Right ventricle myocardium superior (tissue), 1 donor: Measurements from ENCODE around the gene SUPT16H. TPM values are rescaled to one million over a fixed set of nuclear protein-coding genes. Genes with fewer than 3 reads are reported as not detected.
"Not testable (repeated sequence)": the region's sequence is repeated elsewhere in the genome, so short reads cannot be mapped to it uniquely, and the experiment has no call there.

ENCODE experiments used
- ATAC-seq: fragments of 200-7000 bp; cut with Tn5 transposase; one replicate; pipeline ENCODE4 v1.9.1; 2020; ENCODE audit warnings: mild to moderate bottlenecking; ENCODE audit not compliant: poor library complexity
- DNase-seq: peaks from one replicate; pipeline ENCODE4 v3.0.0-alpha.2; 2020
- intact Hi-C: fragments of 100-400 bp; cut with DNase I; formaldehyde crosslinking; loops from one replicate; pipeline ENCODE4 v1.11.2; 2022
- total RNA-seq: library from RNA; stranded (reverse); fragmentation: NEBNext Ultra II Directional; extraction: Animal tissue kit (Norgen Biotek cat#: 25700); gene quantifications from one replicate; pipeline ENCODE4 v1.2.1, GENCODE V29; 2021
- donor health status: DM: no; HTN: yes; CAD: no; lungs with severe emphysema.

The SUPT16H gene
- total RNA-seq, 1 donor from 2014 or later: 24.0 TPM

DNA sequence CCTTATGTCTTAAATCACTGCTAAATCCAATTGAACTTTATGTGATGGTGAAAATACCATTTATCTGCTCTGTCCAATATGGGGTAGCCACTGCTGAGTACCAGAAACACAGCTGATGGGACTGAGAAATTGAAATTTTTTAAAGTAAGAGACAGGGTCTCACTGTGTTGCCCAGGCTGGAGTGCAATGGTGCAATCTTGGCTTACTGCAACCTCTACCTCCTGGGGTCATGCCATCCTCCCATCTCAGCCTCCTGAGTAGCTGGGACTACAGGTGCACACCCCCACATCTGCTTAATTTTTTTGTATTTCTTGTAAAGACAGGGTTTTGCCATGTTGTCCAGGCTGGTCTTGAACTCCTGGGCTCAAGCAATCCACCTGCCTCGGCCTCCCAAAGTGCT, 11.0 kb downstream of the SUPT16H start:
- DNase-seq, ATAC-seq, intact Hi-C loops: not testable (repeated sequence)

DNA sequence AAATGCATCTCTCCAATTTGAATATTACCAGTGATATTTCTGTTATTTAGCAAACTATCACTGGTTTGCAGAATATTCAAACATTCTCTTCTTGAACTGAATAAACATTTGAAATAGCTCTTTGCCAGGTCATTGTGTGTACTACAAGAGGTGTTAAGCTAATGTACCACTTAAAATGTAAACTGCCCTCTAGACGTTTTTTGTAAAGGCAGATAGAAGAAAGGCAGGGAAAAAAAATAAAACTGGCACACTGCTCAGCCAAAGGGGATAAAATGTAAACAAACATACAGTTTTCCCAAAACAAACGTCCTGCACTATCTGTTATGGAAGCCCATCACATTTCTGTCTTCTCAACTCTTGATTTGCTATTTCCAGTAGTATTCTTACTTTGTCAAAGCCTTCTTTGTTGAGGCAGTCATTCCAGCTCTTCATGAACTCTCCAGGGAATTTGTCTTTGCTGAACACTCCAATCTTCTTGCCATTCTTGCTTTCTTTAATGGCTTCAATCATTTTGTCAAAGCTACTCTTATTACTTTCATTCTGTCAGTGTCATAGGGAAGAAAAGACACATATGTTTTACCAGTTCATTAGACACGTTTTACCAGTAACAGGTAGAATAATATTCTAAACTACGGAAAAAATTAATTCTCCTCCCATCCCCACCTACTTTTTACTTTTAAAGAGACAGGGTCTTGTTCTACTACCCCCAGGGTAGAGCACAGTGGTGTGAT, 13.7 kb downstream of the SUPT16H start:
- DNase-seq (no peak), ATAC-seq (no peak)
- intact Hi-C loops: no loop called here

DNA sequence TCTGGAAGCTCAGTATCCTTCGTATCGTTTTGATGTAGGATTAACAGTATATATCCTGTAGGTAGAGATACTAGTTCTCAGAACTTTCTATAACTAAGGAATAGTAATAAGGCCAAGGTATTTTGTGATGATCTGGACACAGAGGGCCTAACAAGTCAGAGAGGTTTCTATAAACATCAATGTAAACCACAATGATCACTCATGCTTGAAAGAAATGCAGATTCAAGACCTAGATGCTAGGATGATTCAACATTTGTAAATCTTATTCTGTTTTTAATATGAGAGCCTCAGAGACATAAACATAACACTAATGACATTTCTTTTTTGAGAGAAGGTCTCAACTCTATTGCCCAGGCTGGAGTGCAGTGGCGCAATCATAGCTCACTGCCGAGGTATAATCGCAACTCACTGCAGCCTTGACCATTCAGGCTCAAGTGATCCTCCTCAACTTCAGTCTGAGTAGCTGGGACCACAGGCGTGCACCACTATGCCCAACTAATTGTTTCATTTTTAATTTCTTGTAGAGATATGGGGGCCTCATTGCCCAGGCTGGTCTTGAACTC, 16.2 kb downstream of the SUPT16H start:
- DNase-seq: no peak
- intact Hi-C loops: no loop called here

DNA sequence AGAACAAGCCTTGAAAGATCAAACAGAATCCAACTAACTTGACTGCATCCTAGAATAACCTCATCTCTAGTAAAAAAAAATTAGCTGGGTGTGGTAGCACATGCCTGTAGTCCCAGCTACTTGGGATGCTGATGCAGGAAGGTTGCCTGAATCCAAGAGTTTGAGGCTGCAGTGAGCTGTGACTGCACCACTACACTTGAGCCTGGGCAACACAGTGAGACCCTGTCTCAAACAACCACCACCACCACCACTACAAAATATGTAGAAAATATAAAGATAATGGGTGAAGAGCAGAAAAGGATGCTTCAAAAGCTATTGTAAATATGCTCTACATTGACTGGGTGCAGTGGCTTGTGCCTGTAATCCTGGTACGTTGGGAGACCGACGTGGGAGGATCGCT, 27.3 kb downstream of the SUPT16H start:
- intact Hi-C loops: loop anchor here (5.0 to 10.0 kb wide), 2 partner anchors 51 to 122 kb away; no protein-coding TSS in a partner anchor
- DNase-seq (no peak), ATAC-seq (no peak)

More for the DNA sequence above, 16.2 kb downstream of the SUPT16H start:
- no peak for ATAC-seq

DNA sequence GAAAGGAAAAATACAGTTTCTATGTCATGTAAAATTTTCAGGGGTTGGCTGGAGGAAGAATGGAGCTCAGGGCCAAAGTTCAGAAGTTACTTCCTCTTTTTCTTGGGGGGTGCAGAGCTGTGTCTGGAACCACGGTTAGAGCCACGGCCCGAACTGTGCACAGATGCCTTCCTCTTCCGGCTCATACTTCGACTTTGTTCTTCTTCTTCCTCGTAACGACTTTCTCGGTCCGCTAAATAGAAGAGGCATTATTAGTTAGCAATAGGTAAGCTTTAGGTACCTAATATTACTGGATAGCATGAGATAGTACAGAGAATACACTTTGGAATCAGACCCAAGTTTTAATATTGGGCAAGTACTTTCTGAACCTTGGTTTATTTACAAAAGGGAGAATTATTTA, 31.2 kb downstream of the SUPT16H start:
- ATAC-seq (peak; percentile 52), DNase-seq (peak; percentile 47)
- intact Hi-C loops: loop anchor here (10.0 kb wide), 1 partner anchor 118 kb away; no protein-coding TSS in a partner anchor

DNA sequence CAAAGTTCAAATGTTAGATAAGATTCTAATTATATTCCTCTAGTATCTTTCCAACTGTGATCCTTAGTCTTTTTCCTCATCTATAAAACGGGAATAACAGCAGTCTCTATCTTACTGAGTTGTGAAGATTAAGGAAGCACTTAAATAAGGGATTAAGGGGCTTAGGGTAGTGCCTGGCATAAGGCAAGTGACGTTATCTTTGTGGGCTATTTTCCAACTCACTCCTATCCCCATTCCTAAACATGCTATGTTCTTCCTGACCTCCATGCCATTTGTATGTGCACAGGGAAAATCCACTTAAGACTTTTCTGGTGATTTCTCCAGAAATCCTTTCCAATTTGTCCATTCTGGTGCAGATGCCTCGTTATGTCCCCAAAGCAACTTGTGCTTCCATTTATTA, 33.3 kb downstream of the SUPT16H start:
- ATAC-seq (no peak), DNase-seq (no peak)
- intact Hi-C loops: loop anchor here (10.0 kb wide), 1 partner anchor 116 kb away; no protein-coding TSS in a partner anchor

DNA sequence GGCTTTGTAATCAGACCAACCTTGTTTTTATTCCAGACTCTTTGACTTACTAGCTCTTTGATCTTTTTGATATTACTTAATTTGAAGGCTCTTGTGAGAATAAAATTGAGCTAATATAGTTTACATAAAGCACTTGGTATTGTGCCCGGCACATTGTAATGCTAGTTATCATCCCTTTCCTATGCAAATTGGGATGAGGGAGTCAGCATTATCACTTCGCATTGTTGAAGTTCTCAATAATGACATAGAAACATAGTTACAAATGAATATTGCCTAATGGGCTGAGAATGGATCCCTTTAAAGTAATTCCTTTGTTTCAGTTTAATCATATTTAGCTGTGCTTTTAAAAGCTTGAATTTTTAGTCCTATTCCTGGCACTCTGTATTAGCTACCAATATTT, 36.6 kb downstream of the SUPT16H start:
- DNase-seq (no peak), ATAC-seq (no peak)
- intact Hi-C loops: no loop called here

DNA sequence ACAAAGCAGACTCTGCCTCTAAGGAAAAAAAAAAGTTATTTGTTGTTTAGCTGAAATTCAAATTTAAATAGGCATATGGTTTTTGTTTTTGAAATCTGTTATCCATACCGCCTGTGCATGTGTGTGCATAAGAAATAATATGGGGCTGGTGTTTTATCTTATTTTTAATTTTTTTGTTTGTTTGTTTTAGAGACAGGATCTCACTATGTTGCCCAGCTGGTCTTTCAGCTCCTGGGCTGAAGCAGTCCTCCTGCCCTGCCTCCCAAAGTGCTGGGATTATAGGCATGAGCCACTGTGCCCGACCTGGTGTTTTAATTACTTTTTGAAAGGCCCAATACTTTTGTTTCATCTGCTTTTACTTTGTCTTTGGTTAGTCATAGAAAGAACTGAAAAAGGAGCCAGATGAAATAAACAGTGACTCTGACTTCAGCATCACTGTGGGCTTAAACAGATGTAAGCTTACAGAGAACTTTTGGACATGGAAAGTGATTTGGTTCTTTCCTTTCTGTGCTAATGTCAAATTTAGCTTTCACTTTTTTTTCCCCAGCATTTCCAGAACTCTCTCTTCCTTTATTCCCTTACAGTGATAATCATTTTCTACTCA, 37.2 kb downstream of the SUPT16H start:
- intact Hi-C loops: no loop called here
- ATAC-seq (no peak), DNase-seq (no peak)

DNA sequence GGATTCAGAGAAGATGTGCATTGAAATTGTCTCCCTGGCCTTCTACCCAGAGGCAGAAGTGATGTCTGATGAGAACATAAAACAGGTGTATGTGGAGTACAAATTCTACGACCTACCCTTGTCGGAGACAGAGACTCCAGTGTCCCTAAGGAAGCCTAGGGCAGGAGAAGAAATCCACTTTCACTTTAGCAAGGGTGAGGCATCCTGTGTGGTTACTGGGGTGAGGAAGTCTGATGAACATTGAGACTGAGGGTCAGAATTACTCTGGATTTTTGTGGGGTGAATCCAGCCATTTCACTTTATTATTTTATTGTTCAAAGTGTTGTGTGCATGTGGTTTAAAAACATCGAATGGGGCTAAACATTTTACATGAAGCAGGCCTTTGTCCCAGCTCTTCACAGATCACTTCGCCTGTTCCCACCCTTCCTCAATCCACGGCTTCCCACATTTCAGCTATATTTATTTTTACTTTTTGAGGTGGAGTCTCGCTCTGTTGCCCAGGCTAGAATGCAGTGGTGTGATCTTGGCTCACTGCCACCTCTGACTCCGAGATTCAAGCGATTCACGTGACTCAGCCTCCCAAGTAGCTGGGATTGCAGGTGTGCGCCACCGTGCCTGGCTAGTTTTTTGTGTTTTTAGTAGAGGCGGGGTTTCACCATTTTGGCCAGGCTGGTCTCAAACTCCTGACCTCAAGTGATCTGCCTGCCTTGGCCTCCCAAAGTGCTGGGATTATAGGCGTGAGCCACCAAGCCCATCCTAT, 40.6 kb downstream of the SUPT16H start:
- ATAC-seq: no peak
- intact Hi-C loops: no loop called here
- DNase-seq: no peak

DNA sequence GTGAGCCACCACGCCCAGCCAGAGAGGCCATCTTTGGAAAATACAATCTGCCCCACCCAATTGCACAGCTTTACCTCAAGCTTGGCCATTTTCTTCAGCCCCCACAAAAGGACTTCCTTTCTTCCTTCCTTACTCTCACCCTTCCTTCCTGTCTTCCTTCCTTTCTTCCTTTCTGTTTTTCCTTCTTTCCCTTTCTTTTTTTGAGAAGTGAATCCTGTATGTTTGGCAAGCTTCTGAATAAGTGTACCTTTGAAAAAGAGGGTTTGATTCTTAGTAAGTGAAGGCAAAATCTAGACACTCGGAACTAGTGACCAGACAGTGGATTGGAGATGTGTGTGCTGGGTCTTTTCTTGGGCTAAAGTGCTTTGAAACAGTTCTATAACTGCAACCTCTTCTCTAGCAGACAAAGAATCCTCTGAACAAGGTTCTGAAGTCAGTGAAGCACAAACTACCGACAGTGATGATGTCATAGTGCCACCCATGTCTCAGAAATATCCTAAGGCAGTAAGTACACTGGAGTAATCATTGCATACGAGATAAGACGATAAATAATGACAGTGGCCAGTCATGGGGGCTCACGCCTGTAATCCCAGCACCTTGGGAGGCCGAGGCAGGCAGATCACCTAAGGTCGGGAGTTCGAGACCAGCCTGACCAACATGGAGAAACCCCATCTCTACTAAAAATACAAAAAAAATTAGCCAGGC, 49.5 kb downstream of the SUPT16H start:
- ATAC-seq: no peak
- no peak for DNase-seq
- intact Hi-C loops: no loop called here

DNA sequence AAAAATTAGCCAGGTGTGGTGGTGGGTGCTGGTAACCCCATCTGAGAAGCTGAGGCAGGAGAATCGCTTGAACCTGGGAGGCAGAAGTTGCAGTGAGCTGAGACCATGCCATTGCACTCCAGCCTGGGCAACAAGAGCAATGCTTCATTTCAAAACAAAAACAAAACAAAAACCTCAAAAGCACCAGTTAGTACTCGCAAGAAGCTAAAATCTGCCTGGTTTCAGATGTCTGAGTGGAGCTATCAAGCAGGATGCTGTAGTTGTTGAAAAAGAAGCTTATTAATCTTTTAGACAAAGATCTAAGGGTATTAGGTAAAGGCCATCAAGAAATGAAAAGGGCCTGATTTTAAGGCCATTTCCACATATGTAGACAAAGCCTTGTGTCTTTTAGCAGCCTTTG, 50.9 kb downstream of the SUPT16H start:
- intact Hi-C loops: no loop called here
- no peak for DNase-seq
- ATAC-seq: no peak

DNA sequence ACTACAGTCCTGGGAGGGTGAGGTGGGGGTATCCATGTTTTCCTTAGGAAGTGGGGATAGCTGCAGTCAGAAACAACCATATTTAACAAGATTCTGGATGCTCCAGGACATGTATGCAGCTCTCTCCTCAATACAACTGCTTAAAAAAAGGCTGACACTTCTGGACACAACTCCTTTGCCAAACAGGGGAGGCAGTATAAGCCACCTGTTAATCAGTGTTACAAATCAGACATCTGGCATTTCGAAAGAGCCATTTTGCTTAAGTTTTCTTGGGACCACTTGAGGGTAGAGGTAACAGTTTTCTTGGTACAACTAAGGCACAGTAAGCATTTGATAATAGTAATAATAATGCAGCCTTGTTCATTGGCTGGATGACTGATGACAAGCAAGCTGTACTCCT, 56.8 kb downstream of the SUPT16H start:
- ATAC-seq: no peak
- DNase-seq: no peak
- intact Hi-C loops: no loop called here

DNA sequence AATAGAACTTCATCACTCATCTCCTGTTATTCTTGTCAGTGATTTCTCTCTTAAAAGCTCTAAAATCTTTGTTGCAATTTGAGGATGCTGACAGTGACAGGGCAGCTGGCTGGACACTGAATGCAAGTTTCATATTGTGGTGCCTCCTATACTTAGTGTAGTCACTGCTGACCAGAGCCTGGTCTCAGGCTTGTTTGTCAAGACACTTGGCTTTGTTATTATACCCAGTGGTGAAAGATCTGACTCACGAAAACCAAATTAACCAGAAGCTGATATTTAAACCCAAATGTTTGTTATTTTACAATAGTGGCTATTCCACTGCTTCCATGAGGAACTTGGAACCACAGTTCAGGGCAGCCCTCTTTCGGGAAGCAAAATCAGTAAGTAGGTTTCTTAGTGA, 61.1 kb downstream of the SUPT16H start:
- ATAC-seq (no peak), DNase-seq (no peak)
- intact Hi-C loops: no loop called here

DNA sequence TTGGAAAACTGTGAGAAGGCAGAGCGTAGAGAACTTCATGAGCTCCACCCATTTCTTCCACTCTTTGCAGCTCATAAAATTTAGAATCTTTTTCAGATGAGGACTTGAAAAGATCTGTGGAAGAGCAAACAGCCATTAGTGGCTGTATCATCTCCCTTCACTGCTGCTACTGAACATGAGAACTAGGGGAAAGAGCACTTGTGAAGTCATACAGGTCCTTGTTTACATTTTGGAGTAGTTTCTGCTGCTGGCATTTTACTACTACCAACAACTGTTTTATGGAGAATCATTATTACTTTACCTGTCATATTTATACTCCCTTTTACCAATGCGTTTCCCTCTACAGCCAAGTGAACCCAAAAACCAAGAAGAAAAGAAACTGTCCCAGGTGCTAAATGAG, 62.9 kb downstream of the SUPT16H start:
- intact Hi-C loops: no loop called here
- DNase-seq (no peak), ATAC-seq (no peak)

DNA sequence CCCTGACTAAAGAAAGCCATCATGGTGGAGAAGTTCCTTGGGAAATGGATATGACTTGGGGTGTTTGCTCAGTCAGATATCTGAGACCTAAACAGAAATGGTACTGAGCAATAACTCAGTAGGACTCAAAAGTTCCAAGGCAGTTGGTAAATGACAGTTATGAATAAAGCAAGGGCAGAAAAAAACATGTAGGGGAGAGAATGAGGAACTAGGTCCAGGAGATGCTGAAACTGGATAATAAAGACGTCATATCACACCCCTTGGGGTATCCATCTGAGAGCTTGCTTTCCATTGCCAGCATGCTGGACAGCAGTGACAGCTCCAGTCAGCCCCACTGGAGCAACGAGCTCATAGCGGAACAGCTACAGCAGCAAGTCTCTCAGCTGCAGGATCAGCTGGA, 66.4 kb downstream of the SUPT16H start:
- DNase-seq (no peak), ATAC-seq (no peak)
- intact Hi-C loops: no loop called here

DNA sequence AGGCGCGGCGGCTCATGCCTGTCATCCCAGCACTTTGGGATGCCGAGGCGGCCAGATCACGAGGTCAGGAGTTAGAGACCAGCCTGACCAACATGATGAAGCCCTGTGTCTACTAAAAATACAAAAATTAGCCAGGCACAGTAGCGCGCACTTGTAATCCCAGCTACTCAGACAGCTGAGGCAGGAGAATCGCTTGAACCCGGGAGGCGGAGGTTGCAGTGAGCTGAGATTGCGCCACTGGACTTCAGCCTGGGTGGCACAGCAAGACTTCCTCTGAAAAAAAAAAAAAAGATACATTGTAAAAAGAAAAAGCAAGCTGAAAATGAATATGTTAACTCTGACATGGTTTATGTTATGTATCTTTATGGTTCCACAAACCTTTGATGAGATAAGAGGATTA, 70.3 kb downstream of the SUPT16H start:
- intact Hi-C loops: no loop called here
- no peak for DNase-seq
- ATAC-seq: no peak

DNA sequence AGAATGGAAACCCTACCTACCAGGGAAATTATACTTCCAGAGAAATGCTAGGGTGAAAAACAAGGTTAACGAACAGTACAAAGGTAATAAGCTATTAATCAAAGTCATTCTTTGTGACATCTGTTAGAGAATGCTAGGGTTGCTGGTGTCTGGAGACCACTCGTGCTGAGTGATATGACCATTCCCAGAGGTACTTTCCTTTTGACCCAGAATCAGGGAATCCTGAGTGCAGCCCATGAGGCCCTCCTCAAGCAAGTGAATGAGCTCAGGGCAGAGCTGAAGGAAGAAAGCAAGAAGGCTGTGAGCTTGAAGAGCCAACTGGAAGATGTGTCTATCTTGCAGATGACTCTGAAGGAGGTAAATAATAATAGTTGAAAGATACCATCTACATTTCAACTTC, 72.2 kb downstream of the SUPT16H start:
- DNase-seq: no peak
- intact Hi-C loops: no loop called here
- no peak for ATAC-seq

DNA sequence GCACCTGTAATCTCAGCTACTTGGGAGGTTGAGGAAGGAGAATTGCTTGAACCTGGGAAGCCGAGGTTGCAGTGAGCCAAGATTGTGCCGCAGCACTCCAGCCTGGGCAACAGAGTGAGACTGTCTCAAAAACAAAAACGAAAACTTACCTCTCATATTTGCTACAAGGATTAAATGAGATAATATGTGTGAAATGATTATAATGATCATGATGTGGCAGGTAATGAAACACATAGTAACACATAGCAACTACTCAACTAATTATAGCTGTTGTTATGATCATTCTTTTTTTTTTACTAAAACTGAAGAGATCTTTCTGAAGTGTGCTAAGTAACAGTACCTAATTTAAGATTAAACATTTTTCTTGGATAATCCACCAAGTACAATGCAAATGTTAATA, 73.9 kb downstream of the SUPT16H start:
- intact Hi-C loops: no loop called here
- DNase-seq: no peak
- ATAC-seq: no peak

DNA sequence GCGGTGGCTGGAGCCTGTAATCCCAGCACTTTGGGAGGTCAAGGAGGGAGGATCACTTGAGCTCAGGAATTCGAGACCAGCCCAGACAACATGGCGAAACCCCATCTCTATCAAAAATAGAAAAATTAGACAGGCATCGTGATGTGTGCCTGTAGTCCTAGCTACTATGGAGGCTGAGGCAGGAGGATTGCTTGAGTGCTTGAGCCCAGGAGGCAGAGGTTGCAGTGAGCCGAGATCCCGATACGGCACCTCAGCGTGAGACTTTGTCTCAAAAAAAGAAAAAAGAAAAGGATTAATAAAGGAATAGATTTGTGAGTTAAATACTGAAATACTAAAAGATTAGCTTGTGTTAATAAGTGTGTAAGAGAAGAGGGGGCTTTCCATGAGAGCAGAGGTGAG, 74.6 kb downstream of the SUPT16H start:
- ATAC-seq: no peak
- DNase-seq: no peak
- intact Hi-C loops: no loop called here
